Ramos (cell line): Measurements from ENCODE around the gene C6orf136.

ENCODE experiments used
- in situ Hi-C: fragments of 300-500 bp; cut with MboI; formaldehyde crosslinking; loops from one replicate; pipeline ENCODE4 v1.14.3; 2022; ENCODE audit warnings: low sequenced_read_pairs; ENCODE audit not compliant: unreplicated experiment

The C6orf136 gene

GRCh38 chr6:30646450-30647241 lies at the start of gene C6orf136:
C6orf136 (plus strand) TSS chr6:30647133; CDS start chr6:30647232, 99 bp downstream.
- in situ Hi-C loops: no loop called here

GRCh38 chr6:30597315-30598144 lies 49.4 kb upstream of the C6orf136 start:
- in situ Hi-C loops: loop anchor here (5.0 kb wide), 1 partner anchor 115 kb away; no protein-coding TSS in a partner anchor

- in situ Hi-C loops: loop anchor here (5.0 kb wide), 1 partner anchor 117 kb away; no protein-coding TSS in a partner anchor
Observed at GRCh38 chr6:30598912-30599624, 47.9 kb upstream of the C6orf136 start.

GRCh38 chr6:30599625-30600324 lies 47.2 kb upstream of the C6orf136 start:
- in situ Hi-C loops: loop anchor here (5.0 kb wide), 1 partner anchor 117 kb away; no protein-coding TSS in a partner anchor

DNA sequence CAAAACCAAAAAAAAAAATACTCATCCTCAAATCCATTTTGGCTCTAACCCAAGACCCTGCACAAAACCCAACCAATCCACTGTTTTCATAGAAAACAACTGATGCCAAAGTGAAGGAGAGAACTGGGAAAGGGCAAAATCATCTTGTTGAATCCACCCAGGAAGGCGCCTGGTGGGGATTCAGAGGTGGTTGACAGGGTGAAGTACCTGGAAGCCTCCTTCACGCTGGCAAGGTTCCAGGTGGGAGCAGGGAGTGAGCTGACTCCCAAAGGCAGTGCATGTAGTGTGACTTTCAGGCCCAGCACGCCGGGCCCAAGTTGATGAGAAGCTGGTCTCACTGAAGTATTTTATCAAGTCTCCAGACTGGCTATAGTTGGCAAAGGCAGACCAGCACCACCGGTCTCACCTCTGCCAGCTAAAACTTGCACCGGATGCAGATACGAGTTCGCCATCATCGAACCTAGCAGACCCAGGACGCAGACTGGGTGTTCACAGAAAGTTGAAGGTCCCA lies 46.4 kb upstream of the C6orf136 start:
- in situ Hi-C loops: no loop called here

- in situ Hi-C loops: no loop called here
Observed at GRCh38 chr6:30601436-30601814, 45.5 kb upstream of the C6orf136 start.

DNA sequence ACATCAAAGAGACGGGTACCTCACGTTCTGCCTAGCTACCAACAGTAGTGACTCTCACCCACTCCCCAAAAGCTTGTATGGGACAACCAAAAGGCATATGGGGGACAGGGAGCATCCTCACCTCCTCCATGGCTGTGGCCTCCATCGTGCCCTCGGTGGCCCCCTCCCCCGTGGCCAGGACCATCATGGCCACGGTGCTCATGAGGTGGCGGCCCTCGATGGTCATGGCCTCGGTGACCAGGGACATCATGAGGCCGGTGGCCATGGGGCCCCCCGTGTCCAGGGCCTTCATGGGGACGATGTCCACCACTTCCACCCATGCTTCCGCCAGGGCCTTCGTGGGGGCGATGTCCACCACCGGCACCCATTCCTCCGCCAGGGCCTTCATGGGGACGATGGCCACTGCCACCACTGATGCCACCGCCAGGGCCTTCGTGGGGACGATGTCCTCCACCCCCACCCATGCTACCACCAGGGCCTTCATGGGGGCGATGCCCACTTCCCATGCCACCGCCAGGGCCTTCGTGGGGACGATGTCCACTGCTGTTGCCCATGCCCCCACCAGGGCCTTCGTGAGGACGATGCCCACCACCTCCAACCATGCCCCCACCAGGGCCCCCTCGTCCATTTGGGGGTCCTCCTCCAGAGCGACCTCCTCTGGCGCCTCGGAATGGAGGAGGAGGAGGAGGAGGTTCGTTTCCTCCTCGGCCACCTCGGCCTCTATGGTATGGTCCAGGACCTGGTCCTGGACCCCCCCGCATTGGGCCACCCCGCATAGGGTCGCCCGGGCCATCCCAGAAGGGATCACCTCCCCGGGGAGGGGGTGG lies 44.9 kb upstream of the C6orf136 start:
- in situ Hi-C loops: no loop called here

GRCh38 chr6:30603961-30604360 lies 43.0 kb upstream of the C6orf136 start:
- in situ Hi-C loops: no loop called here

GRCh38 chr6:30610065-30610464 lies 36.9 kb upstream of the C6orf136 start:
- in situ Hi-C loops: no loop called here

- in situ Hi-C loops: no loop called here
Observed at GRCh38 chr6:30611150-30611855, 35.6 kb upstream of the C6orf136 start.

DNA sequence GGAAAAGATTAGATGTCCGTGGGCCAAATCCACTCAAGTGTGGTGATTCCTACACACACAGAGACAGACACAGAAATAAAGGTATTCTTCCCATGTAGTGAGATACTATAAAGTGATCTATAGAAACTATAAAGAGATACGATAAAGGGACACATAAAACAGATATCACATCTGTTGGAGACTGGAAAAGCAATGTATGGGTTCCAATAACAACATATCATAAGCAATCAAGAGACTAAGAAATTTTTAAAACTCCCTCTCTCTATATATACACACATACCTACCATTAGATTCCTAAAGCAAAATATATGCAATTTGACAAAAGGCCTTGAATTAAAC lies 35.1 kb upstream of the C6orf136 start:
- in situ Hi-C loops: no loop called here

GRCh38 chr6:30612213-30612612 lies 34.7 kb upstream of the C6orf136 start:
- in situ Hi-C loops: no loop called here

GRCh38 chr6:30612687-30613248 lies 34.2 kb upstream of the C6orf136 start:
- in situ Hi-C loops: no loop called here

DNA sequence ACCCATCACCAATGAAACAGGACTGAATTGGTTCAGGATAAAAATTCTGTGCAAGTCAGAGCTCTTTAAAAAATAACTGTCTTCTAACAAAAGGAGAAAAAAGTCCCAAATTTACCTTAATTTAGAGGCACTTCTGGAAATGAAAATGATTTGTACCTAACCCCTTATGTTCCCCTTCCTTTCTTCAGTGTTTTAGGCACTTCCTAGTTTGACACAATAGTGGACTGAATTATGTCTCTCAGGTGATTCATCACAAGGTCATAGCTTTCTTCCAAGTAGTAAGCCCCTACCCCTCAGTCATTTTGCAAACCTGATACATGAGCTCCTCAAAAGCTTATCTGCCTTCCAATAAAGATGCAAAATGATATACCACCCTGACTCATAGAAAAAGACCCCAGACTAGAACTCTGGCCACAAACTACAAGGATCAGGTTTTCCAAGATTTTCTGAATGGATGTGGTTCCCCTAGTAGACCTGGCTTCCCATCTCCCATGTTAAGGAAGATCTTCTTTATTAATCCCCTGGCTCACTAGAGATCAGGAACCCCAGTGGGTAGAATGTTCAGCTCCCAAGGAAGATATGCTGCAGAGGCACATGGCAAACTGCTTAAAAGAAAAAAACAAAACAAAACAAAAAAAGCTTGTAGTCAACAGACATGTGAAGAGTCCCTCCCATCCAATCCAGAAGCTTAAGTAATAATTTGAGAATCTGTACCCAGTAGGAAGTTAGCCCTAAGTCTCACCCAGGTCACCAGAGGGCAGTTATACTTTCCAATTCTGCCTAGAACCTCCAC lies 33.5 kb upstream of the C6orf136 start:
- in situ Hi-C loops: no loop called here

DNA sequence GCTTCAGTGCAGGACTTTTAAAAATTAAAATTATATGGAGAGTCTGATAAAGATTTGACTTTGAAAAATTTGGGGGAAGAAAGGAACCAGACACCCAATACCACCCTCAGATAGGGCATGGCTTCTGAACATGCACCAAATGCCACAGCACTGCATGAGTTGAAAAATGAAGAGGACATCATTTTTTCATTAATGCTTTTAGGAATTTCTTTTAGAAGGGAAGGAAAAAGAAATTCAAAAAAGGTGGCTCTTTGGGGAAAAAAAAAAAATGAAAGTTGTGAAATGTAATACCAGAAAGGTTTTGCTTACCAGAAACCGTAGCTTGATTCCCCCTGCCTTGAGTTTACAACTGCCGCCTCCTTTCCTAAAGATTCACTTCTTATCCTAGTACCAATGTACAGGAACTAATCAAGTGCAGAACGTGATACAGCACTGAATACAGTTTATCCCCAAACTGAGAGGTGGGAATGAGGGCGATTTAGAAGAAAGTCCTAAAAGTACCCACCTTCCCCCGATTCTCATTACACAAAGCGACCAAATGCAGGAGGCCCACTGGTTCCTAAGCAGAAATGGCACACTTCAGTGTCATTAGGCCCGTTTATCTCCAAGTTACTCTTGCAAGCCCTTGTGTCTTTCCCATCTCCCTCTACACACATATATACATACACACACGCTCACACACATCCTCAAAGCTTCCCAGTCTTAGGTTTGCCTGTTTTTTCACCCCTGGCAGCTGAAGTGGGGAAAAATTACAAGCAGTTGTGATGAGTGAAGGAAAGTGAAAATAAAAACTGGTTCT lies 32.7 kb upstream of the C6orf136 start:
- in situ Hi-C loops: no loop called here

DNA sequence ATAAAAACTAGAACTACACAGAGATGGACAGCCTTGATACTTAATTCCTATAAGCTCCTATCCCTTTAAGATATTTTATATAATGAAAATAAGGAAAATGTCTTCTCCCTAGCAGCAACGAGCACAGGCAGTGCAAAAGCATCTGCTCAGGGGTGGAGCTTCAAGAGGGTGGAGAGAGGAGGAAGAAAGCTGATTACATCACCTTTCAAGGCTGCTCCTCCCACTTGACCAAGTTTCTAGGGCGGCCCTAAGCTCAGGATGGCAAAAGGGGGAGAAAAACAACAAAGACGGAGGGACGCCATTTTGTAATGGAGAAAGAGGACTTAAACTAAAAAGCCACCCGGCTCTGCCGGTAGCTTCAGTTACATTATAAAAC lies 32.1 kb upstream of the C6orf136 start:
- in situ Hi-C loops: no loop called here
